GM21423 (cell line): ENCODE measurements around the gene PRAC1.

ENCODE experiments used
- ATAC-seq: cut with Tn5 transposase; IDR thresholded peaks from one replicate; pipeline ENCODE4 v1.9.1; 2021; ENCODE audit warnings: mild to moderate bottlenecking, moderate library complexity; ENCODE audit not compliant: unreplicated experiment

Gene PRAC1

DNA sequence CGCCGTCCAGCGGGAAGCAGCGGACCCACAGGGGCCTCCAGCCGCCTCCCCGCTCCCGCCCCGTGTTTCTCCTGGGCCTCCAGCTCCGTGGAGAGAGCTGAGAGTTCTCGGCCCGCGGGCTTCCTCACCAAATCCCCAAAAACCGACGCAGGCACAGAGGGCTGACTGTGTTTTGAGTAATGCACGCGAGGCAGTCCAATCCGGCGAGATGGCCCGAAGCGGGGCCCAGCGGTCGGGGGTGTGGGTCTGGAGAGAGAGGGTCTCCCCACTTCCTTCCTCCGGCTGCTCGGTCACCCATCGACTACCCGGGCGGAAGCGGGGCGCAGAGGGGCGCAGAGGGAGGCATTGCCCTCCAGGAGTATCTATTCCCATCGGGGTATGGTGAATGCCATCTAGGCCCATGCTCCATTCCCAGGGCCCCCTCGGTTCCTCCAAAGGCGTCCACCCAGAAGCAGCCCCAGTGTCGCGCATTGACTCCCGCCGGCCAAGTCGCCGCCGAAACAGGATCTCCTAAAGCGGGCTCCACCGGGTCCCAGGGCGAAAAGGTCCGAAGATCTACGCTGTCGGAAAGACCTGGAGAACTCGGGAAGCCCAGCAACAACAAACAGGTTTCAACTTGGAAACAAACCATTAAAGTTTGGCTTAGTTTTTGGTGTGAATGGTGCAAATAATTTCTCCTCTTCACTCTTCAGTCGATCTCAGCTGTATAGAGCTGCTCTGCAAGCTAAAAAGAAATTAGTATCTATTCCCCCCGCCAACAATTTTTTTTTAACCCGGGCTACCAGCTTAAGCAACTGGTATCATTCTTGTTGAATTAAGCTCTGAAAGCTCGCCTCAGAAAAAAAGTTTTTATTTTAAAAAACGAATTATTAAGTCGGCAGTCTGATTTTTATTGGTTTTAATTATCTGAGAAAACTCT lies 25.4 kb upstream of the PRAC1 start:
- ATAC-seq: no peak

DNA sequence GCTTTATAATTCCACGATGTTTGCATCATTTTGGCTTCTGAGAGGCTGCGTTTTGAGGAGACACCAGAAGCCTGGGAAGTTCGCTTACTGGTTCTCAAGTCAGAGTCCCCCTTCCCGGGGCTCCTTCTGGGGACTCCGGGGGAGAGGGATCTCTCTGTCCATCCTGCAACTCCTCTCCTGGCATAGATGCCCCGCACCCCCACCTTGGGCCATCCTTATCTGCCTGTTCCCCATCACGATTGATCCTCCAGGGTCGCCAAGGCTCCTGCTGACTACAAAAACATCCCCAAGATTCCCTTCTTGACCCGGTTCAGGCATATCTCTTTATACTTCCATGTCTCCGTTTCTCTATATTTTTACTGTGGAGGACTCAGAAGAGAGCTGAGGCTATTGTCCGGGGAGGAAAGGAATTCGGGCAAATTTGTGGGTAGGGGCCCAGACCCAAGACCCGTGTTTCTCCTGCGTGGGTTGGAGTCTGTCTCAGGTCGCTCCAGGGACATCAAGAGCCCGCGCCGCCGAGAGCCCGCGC lies 24.7 kb upstream of the PRAC1 start:
- no peak for ATAC-seq

DNA sequence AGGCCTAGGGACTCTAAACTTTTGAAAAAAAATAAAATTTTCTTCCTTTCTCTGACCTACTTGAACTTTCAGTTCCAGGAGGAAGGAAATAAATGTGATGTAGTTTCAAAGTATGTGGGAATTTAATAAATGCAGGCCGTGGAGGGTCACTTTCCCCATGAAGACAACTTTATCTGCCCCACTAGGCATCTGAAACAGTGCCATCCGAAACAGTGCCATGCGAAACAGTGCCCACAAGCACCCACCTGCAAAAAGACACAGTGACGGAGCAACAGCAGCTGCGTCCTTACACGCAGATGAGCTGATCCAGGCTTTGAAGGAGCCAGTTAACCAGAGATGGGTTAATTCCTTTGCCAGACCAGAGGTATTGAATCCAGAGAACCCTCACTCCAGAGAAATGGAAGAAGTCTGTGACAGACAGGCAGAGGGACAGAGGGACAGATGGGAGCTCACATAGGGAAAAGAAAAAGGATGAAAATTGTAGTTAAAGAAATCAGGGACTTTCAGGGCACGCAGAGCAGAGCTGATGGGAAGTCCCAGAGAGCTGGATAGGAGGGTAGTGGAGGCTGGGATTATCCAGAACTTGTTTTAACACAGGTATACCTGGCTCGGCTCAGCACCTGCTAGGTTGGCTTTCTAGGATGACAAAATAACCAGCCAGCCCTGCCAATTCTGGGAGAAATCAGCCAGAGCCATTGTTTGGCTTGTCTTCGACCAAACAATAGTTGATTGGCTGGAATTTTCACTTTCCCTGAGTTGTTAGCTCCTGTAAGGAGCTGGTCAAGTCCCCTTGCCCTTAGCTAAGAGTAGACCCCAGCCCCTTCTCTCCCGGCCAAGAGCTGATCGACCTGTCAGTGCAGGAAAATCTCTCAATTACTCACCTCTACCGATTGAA lies 23.3 kb upstream of the PRAC1 start:
- no peak for ATAC-seq

DNA sequence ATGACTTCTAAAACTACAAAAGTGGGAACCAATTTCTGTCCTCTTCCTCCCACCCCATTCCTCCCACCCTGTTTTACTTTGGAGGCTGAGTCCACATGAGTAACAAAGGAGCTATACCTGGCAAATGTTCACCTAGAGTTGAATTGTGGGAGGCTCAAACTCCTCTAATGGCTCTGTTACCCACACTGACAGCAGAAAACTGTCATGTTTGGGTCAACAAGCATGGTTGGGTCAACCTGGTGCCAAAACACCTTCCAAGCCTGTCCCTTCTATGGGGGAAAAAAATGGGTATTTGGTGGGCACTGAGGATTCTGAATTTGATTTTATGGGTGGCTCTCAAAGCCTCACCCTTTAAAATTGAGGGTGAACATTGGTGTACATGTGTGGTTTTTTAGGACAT lies 18.2 kb upstream of the PRAC1 start:
- ATAC-seq: no peak

DNA sequence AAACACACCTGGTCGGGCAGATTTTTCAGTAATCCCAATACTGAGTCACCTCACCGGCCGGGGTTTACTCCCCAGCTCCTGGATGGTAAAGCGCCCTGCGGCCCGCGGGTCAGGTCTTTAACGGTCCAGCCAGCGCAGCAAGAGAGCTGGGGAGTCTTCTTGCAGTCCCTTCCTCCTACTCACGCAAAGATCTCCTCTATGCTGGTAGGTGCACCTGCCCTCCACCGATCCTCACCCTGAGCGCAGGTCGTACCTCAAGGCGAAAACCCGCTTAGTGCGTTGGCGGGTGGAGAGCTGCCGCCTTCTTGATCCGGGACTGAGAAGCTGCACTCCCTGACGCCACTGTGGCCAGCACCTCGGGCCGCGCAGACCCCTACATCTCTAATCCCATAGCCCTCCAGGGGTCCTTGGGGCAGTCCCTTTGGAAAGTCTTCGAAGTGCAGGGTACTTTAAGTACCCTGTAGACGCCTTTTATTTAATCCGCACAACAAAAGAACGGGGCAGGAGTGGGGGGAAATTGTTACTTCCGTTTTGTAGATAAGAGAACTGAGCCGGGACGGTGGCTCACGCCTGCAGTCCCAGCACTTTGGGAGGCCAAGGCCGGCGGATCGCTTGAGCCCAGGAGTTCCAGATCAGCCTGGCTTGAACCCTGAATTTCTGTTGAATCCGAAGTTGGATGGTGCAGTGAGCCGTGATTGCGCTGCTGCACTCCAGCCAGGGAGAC lies 16.6 kb upstream of the PRAC1 start:
- no peak for ATAC-seq

DNA sequence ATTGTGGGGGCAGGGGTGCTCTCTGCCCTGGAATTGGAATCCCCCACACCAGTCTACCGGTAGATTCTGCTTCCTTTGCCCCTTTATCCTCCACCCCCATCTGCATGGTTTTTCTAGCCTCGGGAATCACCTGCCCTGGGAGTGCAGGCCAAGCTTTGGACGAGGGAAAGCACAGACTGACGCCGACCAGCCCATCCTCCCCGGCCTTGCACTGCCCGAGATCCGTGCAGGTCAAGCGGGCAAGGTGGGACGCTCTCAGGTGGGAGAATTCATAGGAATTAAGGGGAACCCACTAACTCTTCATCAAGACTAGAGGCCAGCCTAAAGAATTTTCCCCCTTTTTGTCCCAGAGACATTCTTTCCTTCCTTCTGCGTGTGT lies 16.1 kb upstream of the PRAC1 start:
- no peak for ATAC-seq

DNA sequence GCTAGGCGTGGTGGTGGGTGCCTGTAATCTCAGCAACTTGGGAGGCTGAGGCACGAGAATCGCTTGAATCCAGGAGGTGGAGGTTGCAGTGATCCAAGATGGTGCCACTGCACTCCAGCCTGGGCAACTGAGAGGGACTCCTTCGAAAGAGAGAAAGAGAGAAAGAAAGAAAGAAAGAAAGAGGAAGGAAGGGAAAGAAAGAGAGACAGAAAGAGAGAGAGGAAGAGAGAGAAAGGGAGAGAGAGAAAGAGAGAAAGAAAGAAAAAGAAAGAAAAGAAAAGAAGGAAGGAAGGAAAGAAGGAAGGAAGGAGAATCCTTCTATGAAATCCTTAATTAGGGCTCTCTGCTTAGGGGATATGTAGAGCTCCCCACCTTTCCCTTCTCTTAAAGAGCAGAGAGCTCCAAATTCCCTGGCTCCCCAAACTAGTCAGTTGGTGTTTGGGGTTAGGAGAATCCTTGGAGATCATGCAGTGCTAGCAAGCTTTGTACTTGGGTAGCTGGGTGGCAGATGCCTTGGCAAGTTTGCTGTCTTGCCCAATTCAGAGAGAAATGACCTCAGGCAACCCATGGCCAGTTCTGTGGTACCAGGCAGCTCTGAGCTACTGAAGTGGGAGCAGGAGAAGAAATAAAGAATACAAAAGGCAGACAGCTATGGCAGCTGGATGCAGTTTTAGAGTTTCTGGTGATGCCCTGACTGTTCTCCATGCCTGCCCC lies 15.2 kb upstream of the PRAC1 start:
- no peak for ATAC-seq

DNA sequence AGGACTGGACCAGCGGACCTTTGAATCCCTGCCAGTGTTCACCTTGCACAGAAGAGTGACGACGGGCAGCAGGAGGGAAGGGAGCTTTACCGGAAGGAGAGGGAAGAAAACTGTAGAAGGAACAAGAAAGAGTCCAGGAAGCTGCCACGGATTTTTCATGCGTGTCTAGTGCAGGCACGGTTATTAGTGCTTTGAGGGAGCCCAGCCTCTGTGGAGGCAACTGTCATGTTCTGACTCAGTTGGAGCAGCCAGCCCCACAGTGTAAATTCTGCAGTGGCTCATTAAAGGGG lies 12.7 kb upstream of the PRAC1 start:
- no peak for ATAC-seq

DNA sequence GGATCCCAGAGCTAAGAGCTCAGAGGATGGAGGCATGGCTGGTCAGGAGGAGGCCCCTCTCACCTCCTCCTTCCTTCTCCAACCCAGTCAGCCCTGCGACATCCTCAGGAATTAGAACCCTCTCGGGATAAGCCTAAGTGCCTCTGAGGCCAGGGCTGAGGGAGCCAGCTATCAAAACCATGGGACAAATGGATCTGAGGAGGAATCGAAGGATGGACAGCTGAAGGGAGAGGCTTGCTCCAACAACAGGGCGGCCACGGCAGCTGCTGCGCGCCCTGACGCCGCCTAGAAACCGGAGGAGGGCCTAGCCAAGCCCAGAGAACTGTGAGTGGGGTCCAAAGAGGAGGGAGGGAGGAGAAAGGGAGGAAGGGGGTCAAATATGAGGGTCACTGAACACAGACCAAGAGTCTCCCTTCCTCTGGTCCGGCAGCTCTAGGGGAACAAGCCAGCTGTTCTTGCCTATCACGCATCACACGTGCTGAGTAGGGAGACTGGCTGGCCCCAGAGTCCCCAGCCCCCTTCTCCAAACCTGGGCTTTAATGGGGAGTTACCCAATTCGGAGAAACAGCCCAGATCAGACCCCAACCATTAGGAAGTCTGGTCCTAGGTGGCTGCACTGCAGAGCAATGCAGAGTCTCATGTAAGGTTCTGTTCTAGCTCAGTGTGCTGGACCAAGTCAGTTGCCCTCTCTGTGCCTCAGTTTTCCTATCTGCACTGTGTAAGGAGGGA lies 12.2 kb upstream of the PRAC1 start:
- no peak for ATAC-seq

DNA sequence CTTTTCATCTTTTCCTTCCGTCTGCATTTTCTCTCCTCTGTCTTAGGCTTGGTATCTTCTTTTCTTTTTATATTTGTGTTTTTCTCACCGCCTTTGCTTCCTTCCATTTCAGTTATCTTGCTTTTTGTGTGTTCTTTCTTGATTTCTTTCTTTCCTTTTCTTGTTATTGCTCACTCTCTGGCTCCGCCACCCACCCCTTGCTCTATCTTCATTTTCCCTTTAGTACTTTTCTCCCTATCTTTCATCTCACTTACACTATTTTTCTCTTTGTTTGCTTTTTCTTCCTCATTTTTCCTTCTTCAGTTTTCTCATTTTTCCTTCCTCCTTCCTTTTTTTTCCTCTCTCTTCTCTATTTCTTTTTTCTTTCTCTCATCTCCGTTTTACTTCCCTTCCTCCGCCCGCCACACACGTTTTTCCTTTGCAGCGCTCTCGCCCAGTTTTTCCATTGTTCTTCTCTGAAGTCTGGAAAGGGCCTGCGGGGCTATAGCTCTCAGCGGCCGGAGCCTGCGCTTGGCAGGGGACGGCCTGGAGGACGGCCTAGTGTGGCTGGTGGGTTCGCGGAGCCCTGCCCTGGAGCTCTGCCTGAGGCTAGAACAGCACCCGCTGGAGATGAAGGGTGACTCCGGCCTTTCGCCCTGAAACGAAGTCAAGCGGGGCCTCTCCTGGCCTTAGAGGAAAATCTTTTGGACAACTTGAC lies 11.5 kb upstream of the PRAC1 start:
- ATAC-seq: no peak

DNA sequence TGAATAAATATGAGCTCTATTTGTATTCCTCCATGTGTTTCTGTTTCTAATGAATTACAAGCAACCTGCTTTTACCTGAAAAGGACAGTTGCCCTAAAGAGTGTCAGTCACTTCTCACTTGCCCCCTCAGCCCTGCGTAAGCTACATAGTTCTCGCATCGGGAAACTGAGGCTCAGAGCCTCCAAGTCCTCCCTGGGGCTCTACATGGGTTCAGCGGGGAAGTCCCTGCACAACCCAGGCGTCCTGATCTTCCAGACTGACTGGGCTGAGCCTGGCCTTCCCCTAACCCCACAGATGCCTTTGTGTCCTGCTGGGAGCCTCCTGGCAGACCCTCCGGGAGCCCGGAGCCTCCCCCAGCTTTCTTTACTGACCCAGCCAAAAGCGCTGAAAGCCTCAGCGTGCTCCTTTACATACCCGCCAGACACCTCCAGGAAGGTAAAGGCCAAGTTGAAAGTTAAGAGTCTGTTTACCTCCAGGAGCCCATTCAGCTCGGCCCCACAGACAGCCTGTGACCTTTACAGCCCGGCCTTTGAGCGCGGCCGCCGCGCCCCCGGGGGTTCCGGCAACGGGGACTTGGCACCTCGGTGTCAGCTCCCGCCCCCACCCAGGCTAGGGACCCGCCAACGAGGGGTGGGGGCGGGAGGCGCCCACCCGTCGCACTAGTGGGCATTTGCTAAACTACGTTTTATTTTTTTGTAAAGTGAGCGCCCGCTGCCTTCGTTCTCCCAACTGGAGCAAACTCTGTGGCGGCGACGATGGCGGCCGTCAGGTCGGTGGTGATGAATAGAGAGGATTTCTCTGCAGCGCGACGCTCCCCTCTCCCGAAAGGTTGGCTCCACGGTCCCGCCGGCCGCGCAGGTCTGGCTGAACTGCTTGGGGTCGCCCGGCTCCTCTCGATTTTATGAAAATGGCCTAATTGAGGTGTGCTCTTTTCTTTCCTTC lies 10.6 kb upstream of the PRAC1 start:
- ATAC-seq: no peak

DNA sequence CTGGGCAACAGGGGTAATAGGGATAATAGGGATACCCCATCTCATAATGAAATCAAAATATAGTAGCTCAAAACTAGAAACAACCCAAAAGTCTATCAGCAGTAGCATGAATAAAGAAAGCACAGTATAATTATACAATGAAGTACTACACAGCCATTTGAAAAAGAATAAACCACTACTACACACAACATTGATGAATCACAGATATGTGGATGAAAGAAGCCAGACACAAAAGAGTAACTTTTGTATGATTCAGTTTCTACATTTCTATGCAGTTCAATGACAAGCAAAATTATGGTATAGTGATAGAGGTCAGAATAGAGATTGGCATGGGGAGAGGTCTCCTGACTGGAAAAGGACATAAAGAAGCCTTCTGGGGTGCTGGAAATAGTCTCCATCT lies 9.0 kb upstream of the PRAC1 start:
- no peak for ATAC-seq

DNA sequence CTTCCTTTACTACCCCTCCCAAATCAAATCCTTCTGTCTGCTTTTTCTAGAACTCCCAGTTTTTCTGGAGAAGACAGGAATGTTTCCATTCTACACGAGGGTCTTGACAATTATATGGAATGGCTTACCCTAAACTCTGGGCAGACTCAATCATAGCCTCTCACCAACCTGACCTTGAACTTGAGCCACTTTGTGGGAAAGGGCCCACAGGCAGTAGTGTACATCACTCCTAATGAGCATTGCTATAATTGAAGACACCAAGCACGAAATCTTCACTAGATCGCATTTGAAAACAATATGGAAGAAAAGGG lies 7.9 kb upstream of the PRAC1 start:
- no peak for ATAC-seq

DNA sequence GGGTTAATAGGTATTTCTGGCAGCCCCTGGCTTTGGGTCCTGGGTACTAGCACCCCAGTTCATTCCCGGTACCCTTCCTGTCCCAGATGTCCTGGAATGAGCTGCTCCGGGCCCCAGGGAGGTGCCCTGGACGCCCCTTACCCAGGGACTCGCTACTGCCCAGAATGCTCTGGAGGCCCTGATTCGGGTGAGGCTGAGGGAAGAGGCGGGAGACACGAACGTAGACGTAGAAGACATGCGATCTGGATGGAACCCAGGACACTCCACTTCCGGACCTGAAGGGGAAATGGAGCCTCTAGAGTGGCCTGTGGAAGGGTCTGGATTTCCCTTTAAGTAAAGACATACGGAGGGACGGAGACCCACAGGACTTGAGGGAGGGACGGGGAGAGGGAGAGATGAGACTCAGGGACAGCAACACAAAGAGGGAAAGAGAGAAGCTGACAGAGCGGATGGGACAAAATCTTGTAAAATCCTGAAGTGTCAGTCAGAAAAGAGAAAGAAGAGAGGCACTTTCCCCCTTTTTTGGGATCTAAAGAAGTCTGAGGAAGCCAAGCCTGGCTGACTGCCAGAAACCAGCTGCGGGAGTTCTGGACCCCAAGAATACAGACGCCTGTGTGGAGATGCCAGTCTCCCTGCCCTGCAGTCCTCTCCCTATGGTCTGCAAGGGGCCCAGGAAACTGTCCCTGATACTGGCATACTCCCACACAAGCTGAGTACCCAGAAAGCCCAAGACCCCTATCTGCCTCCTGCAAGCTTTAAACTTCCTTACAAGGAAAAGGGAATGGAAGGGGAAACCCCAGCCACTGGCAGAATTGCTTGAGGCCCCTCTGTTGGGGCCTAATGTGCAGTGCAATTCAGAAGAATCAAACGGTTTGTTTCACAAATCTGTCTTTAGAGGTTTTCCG lies 7.3 kb upstream of the PRAC1 start:
- no peak for ATAC-seq

DNA sequence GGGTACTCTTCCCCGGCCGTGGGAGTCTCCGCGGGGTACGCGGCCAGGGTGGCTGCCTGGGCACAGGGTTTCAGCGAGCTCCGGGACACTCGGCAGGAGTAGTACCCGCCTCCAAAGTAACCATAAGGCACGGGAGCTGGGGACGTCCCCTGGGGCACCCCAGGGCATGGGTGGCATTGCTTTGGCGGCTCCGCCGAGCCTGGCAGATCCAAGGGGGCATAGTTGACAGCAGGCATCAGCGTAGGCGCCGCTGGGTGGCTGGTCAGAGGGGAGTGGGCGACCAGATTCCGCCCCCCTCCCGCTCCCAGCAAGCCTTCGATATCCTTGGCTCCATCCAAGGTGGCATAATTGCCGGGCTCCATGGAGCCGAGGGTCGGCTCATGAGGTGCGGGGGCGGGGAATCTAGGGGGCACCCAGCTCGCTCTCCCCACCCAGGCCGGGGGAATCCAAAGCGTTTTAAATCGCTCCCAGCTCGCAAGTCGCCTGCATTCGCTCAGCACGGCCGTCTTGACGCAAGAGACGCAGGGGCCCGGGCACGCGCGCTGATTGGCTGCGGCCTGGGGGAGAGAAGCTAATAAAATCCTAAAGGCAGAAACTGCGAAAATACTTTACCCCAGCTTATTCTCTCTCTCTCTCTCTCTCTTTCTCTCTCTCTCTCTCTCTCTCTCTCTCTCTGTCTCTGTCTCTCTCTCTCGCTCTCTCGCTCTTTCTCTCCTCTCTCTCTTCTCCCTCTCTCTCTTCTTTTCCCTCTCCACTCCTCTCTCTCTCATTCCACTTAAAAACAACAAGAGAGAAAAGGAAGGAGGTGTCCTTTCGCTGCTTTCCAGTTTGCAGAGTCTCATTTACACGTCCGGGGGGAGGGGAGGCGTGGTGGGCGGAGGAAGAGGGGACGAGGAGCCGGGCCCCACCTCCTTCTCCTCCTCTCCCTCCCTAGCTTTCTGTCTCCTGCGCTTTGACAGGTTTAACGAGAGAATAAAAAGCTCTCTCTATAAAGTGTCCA lies 6.2 kb upstream of the PRAC1 start, which contains the start of gene HOXB13:
Gene HOXB13 (minus strand): TSS at position 519 of the 1,000 bp plus-strand sequence. CDS start 157 bp downstream, at position 362.
- ATAC-seq: no peak
